ENCODE results near the gene GRIA1.

Gene GRIA1

GRCh38 chr5:153601377-153601776 lies 110.9 kb downstream of the GRIA1 start:
- FAIRE-seq (no peak), DNase-seq (ENCODE audit: insufficient read length, low spot score) (no peak)

DNA sequence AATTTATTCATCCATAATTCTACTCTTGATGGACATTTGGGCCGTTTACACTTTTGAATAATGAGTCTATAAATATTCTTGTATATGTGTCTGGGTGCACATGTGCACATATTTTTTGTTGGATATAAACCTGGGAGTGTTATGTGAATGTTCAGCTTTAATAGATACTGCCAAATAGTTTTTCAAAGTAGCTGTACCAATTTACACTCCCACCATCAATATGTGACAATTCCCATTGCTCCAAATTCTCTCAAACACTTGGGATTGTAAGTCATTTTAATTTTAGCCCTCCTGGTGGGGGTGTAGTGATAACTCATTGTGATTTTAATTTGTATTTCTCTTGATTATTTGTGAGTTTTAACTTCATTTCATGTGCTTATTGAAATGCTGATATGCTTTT lies 114.9 kb downstream of the GRIA1 start:
- DNase-seq (ENCODE audit: insufficient read length, low spot score) (no peak), FAIRE-seq (no peak)

- FAIRE-seq = no peak
- no peak for DNase-seq (ENCODE audit: insufficient read length, low spot score)
Observed at GRCh38 chr5:153610009-153610408, 119.5 kb downstream of the GRIA1 start.

- DNase-seq (ENCODE audit: insufficient read length, low spot score) (no peak), FAIRE-seq (no peak)
Observed at GRCh38 chr5:153610811-153611210, 120.3 kb downstream of the GRIA1 start.

- FAIRE-seq (no peak), DNase-seq (ENCODE audit: insufficient read length, low spot score) (no peak)
Observed at GRCh38 chr5:153613144-153613543, 122.7 kb downstream of the GRIA1 start.

GRCh38 chr5:153613672-153614071 lies 123.2 kb downstream of the GRIA1 start:
- DNase-seq (ENCODE audit: insufficient read length, low spot score) = no peak
- no peak for FAIRE-seq

- FAIRE-seq (no peak), DNase-seq (ENCODE audit: insufficient read length, low spot score) (no peak)
Observed at GRCh38 chr5:153617190-153617589, 126.7 kb downstream of the GRIA1 start.

GRCh38 chr5:153618307-153618706 lies 127.8 kb downstream of the GRIA1 start:
- DNase-seq (ENCODE audit: insufficient read length, low spot score) (no peak), FAIRE-seq (no peak)

DNA sequence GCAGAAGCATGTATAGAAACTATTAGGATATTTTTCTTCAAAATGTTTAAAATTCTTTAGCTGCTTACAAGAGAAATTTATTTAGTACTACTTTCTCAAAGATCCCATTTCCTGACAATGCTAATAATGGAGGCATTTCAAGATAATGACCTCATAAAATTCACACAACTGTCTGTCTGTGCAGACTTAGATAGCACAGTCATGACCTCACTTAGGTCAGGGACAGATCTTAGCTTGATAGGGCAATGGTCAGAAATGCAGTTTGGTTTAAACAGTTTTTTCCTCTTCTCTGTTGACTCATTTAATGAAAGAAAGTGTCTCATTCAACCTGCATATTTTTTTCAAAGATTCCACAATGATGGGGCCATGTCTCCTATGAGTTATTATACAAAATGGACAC lies 128.4 kb downstream of the GRIA1 start:
- DNase-seq (ENCODE audit: insufficient read length, low spot score) (no peak), FAIRE-seq (no peak)

- DNase-seq (ENCODE audit: insufficient read length, low spot score) = no peak
- FAIRE-seq = no peak
Observed at GRCh38 chr5:153619771-153620170, 129.3 kb downstream of the GRIA1 start.

DNA sequence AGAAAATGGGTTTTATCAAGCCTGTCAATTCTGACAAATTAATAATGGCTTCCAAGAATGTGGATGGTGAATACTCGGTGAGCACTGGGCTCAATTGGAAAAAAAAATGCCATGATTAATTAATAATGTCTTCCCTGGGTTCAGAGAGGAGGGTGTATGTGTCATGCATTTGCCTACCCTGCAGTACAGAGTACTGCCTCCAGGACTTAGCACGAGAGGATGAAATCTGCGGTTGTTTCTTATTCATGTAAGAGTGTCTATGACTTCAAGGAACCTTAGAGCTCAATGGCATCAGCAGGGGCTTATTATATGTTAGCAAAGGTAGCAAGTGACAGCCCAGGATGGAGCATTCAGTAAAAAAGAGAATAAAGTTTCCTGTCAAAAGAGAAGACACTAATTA lies 132.7 kb downstream of the GRIA1 start:
- FAIRE-seq (no peak), DNase-seq (ENCODE audit: insufficient read length, low spot score) (no peak)

- DNase-seq (ENCODE audit: insufficient read length, low spot score) (no peak), FAIRE-seq (peak; percentile 62)
Observed at GRCh38 chr5:153623751-153624450, 133.4 kb downstream of the GRIA1 start.

GRCh38 chr5:153624451-153624765 lies 133.9 kb downstream of the GRIA1 start:
- FAIRE-seq = no peak
- no peak for DNase-seq (ENCODE audit: insufficient read length, low spot score)

DNA sequence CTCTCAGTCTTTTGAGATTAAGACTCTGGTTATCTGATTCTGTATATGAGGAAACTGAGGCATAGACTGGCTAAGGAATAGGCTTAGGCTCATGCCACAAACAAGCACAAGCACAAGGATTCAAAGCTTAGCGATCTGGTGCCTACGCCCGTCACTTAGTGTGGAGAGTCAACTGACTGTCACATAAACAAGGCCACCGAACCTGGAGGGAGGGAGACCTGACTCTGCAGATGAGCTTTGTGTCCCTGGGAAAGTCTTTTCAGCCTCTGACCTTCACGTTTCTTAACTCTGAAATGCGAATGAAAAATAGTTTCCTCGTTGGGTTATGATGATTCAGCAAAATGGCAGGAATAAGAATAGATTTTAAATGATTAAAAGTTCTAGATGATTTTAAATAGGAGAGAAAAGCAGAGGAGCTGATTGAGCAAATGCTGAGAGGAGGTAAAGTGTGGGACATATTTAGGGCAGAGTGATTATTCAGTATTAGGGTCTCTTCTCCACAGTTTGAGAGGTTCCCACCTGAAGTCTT lies 135.4 kb downstream of the GRIA1 start:
- DNase-seq (ENCODE audit: insufficient read length, low spot score) = no peak
- no peak for FAIRE-seq

DNA sequence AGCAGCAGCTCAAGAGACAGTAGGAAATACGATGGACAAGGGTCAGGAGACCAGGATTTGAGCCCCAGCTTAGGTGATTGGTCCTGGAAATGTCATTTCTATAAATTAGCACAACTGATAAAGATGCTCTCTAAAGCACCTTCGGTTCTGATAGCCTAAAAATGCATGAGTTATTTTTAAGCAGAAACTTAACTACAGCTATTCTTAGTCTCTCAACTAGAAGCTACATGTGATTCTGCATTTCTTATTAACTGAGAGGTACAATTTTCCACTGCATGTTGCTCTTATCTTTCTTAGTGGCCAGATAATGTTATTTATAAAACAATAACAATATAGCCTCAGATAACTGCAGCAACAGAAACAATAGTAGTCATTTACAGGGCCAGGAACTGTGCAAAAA lies 136.4 kb downstream of the GRIA1 start:
- no peak for FAIRE-seq
- DNase-seq (ENCODE audit: insufficient read length, low spot score) = no peak

DNA sequence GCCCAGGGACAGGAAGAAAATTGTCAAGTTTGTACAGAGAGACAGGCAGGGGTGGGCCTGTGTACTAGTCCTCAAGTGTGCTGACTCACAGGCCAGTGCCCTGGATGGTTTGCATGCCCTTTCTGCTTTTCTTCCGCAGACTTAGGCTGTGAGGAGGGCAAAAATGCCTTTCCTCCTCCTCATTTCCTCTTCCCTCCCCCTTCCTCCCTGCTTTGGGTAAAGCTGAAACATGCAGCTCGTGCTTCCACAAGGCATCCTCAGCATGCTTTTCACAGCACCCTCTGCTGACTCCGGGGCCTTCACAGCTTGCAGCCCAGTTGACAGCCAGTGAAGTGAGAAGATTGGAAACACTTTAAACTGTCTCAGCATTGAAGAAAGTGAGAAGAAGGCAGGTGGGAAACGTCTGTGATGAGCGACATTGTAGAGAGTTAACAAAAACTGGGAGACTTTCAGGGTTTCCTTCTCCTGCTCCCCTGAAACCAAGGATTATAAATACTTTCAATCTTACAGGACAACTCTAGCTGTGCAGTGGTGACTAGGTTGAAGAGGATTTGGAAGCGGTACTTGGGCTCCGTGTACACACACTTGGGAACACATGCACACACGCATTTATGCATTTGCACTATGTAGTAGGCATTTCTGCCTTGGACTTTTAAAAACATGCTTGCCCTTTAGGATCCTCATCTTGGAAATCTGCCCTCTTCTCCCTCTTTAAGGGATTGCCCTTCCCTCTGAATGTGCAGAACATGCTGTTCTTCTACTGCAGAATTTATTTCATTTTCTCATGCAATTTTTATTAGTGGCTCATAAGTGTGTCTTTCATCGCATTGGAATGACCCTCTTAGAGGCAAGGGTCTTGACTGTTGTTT lies 138.8 kb downstream of the GRIA1 start:
- FAIRE-seq (peak; percentile 98), DNase-seq (ENCODE audit: insufficient read length, low spot score) (peak; percentile 62)

- no peak for DNase-seq (ENCODE audit: insufficient read length, low spot score)
Observed at GRCh38 chr5:153630546-153630945, 140.1 kb downstream of the GRIA1 start.

GRCh38 chr5:153632748-153633290 lies 142.3 kb downstream of the GRIA1 start:
- DNase-seq (ENCODE audit: insufficient read length, low spot score) = no peak
- peak; percentile 31 for FAIRE-seq

More at GRCh38 chr5:153630546-153630945, 140.1 kb downstream of the GRIA1 start:
- no peak for FAIRE-seq

GRCh38 chr5:153636670-153637451 lies 146.4 kb downstream of the GRIA1 start:
- DNase-seq (ENCODE audit: insufficient read length, low spot score) (no peak), FAIRE-seq (no peak)

DNA sequence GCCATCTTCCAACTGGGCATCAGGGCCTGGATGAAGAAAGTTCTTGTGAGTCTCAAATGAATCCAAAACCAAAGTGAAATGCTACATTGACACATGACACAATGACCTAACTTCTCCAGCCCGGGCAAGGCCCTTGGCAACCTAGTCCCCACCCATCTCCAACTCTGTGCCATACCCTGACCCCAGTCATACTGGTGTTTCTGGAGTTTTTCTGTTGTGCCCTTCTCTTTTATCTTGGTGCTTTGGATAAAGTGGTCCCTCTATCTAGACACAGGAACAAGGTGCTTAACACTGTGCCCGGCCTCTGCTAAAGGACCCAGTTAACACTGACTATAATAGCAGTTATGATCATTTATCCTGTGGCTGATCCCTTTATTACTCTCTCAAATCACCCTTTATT lies 149.8 kb downstream of the GRIA1 start:
- FAIRE-seq = no peak
- DNase-seq (ENCODE audit: insufficient read length, low spot score) = no peak

DNA sequence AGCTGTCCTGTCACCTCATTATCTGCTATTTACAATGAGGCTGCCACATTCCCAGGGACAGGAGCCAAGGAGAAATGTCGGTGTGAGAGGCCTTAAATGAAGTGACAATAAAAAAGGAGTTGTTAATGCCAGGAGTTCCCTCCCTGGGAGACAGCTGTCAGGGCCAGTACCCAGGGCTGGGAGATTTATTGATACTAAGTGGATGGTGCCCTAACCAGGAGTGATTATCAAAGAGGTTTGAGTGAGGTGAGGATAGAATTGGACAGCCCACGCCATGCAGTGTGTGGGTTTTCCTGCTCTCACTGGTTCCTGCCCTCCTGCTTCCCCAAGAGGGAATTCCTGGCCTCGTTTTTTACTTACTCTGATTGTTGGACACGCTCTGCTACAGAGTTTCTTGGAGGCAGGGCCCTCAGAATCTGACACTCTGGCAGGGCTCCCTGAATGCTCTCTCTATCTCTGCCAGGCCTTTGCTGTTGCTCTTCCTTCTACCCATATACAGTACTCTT lies 150.8 kb downstream of the GRIA1 start:
- DNase-seq (ENCODE audit: insufficient read length, low spot score) (no peak), FAIRE-seq (no peak)

Data from HTR-8/SVneo (cell line).